Retinal pigment epithelial cell (primary cell): Measurements from ENCODE around the gene APBB1.

ENCODE experiments used
- DNase-seq: peaks from one replicate; pipeline ENCODE4 v3.0.0-alpha.2; 2010; ENCODE audit warnings: low read depth
- H3K4me3 ChIP-seq: 2 replicates; pipeline ENCODE4 v1.5.1; 2011; ENCODE audit warnings: mild to moderate bottlenecking, low read length, control low read depth, moderate library complexity
- TF ChIP-seq, protein P1 (sequence below): conservative IDR thresholded peaks from 2 replicates; pipeline ENCODE4 v1.5.1; 2011; ENCODE audit warnings: low read depth, low read length, control low read depth, inconsistent platforms

The APBB1 gene

DNA sequence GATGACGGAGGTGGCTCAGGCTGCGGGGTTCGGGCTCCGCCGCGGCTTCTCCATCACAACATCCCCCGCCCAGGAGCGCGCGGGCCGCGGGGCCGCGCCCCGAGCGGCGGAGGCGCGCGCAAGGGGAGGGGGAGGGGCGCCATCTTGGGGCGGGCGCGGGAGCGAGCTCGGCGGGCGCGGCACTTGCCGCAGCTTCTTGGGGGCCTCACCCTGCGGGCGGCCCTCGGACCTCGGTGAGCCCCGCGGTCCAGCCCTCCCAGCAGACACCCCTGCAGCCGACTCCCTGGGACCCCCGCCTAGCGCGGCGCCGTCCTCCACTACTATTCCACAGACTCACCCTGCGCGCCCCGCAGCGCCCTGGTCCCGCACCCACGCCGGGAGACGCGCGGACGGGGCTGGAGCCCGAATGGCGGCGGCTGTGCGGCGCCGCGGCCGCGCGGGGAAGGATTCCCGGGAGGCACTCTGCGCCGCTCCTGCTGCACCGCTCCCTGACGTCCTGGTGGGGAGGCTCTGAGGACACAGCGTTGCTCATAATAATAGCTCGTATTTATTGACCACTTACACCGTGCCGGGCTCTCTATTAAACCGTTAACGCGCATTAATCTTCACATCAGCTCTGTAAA, at the start of gene APBB1:
Gene APBB1 (minus strand): TSS at position 86 of the 623 bp plus-strand sequence. CDS start 7,747 bp downstream, outside the sequence.
- no peak for DNase-seq
- TF ChIP-seq, protein P1, sequence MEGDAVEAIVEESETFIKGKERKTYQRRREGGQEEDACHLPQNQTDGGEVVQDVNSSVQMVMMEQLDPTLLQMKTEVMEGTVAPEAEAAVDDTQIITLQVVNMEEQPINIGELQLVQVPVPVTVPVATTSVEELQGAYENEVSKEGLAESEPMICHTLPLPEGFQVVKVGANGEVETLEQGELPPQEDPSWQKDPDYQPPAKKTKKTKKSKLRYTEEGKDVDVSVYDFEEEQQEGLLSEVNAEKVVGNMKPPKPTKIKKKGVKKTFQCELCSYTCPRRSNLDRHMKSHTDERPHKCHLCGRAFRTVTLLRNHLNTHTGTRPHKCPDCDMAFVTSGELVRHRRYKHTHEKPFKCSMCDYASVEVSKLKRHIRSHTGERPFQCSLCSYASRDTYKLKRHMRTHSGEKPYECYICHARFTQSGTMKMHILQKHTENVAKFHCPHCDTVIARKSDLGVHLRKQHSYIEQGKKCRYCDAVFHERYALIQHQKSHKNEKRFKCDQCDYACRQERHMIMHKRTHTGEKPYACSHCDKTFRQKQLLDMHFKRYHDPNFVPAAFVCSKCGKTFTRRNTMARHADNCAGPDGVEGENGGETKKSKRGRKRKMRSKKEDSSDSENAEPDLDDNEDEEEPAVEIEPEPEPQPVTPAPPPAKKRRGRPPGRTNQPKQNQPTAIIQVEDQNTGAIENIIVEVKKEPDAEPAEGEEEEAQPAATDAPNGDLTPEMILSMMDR: no peak
- peak within 1 kb of the TSS; percentile 51 for H3K4me3 ChIP-seq

DNA sequence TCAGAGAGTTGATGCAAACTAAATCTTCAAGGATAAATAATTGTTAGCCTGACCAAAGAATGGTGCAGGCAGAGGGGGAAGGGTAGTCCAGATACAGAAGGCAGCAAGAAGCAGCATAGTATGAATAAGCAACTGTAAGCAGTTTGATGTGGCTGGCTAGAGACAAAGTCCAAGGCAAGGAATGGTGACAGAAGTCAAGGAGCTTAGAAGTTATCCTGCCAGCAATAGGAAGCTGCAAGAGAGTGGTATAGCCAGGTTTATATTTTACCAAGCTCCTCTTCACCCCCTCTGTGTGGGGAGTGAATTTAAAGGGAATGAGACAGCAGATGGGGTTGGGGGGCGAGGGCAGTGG, 40.2 kb upstream of the APBB1 start:
- H3K4me3 ChIP-seq: no peak overlapping the region
- DNase-seq: no peak
- TF ChIP-seq, protein P1: no peak

DNA sequence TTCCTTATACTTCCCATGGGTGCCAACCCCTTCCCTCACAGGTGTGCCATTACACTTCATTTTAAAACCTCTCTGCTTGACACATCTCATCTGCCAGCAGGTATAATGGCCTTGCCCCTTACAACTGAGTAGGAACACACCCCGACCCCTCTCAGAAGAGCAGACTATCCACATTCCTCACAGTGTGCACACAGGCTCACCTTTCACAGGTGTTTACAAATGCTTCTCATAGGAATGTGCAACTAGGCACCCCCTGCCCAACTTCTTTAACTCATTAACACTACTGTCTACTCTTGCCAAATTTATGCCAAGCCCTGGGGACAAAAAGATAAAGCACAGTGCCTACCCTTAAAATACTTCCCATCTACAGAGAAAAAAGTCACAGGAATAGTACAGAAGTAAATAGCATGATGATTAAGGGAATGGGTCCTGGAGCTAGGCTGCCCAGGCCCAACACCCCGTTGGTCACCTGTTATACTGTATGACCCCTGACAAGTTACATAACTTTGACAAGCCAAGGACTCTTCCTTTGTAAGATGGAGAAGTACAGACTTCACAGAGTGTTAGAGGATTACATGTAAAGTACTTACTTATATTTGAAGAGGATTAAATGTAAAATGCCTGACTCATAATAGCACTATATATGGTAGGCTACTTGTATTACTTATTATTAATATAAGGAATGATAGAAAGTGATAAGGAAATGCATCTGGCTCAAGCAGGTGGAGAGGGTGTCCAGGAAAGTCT, 39.6 kb upstream of the APBB1 start:
- H3K4me3 ChIP-seq: no peak overlapping the region
- TF ChIP-seq, protein P1: no peak
- no peak for DNase-seq

DNA sequence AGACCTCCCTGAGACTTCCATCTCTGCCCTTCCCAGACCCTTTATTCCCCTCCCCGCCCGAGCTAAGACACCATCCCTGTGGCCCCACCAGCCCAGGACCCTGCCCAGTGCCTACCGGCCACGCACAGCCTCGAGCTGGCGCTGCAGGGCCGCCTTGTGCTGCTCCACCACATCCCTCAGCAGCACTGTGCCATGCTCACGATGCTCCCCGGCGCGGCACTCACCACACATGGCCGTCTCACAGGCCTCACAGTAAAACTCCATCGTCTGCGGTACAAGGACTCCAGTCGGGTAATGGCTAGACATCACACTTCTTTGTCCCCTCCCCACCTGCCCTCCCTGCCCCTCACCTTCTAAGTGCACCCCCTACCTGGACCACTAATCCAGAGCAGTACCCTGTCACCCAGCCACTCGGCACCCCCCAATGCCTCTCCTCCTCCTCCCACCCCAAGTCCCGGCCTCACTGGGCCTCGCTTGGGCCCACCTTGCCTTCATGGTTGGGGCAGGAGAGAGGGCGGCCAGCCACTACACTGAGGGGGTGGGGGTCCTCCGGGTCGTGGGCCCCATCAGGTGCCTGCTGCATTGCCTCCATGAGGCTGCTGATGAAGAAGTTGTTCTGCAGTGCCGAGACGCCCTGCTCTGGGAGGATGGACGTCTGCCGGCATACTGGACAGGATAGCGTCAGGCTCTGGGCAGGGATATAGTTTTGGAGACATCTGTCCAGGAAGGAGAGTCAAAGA, 38.9 kb upstream of the APBB1 start:
- TF ChIP-seq, protein P1: no peak
- no peak for DNase-seq

DNA sequence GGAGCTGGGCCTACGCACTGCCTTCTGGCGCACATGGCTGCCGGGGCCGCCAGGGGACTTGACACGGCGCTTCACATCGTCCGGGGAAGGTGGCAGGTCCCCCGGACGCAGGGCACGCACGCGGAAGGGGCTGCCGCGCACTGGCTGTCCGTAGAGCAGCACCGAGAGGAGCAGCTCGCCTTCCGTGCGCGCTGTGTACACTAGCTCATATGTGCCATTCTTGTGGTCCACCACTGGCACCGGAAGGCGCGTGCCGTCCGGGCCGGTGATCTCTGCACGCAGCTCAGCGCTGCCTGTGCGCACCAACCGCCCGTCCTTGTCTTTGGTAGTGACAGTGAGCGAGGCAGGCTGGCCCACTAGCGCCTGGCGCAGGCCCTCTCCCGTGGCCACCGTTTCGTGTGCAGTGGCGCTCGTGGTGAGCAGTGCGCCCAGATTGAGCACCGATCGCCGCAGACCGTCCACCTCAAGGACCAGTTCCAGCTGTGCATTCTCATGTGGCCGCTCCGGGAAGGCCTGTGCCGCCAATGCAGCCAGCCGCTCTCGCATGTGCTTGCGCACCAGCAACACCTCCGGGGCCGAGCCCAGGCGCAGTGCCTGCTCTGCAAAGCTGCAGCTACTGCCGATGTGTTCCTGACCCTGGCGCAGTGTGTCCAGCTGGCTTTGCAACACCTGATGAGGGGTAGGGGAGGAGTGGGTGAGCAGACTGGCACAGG, 37.6 kb upstream of the APBB1 start:
- DNase-seq: no peak
- TF ChIP-seq, protein P1: no peak
- H3K4me3 ChIP-seq: no peak overlapping the region

More for the DNA sequence above, 38.9 kb upstream of the APBB1 start:
- no peak overlapping the region for H3K4me3 ChIP-seq

DNA sequence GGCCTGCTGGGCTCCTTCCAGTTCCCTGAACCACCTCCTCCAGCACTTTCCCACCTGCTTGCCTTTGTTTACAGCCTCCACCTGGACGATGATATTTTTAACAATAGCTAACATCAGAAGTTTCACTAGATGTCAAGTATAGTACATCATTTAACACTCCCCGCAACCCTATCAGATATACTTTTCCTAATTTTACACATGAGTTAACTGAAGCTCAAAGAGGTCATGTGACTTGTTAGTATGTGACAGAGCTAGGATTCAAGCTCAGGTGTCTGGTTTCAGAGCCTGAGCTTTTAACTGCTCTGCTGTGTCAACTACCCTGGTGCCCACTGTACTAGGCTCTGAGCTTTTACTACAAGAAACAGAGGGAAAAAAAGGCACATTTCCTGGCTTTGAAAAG, 36.2 kb upstream of the APBB1 start:
- TF ChIP-seq, protein P1: no peak
- DNase-seq: no peak
- H3K4me3 ChIP-seq: no peak overlapping the region
